GM19025 (cell line): ENCODE data around the gene NAV1.
"Not testable (repeated sequence)": the region's sequence is repeated elsewhere in the genome, so short reads cannot be mapped to it uniquely, and the experiment has no call there.

ENCODE experiments used
- ATAC-seq: cut with Tn5 transposase; IDR thresholded peaks from one replicate; pipeline ENCODE4 v1.9.1; 2021; ENCODE audit warnings: mild to moderate bottlenecking, low read depth, moderate library complexity; ENCODE audit not compliant: unreplicated experiment

The NAV1 gene

DNA sequence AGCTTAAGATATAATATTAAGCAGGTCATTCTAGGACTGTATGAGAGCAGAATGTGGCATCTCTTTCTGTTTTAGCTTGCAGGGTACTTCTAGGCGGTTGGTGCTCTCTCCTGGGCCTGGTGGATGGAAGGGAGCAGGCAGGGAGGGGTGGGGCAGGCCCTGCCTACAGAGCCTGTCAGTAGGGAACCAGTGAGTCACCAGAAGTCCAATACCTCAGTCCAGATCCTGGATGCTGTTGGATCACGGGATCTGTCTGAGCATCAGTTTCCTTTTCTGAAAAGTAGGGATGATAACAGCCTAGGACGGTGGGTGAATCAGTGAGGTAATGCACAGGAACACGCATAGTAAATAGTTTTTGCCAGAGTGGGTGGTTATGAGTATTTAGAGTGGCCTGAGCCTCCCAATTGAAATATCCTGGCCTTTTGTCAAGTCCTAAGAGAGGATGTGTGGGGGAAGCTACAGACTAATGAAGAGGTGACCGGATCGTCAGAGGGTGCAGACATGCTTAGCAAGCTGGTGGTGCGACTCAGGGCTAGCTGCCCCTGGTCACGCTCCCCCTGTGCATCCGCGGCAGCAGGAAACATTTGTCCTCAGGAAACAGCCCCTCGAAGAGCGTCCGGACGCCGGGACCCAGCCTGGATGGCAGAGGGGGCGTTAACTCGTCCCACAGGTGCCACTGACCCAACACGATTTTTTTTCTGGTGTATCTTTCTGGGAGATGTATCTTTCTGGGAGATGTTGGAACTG is 23.9 kb downstream of the NAV1 start:
- ATAC-seq = no peak

GRCh38 chr1:201563406-201563780 is 24.5 kb downstream of the NAV1 start:
- no peak for ATAC-seq

- ATAC-seq = no peak
Observed at GRCh38 chr1:201563941-201564340, 25.0 kb downstream of the NAV1 start.

- no peak for ATAC-seq
Observed at GRCh38 chr1:201565024-201565730, 26.2 kb downstream of the NAV1 start.

GRCh38 chr1:201565771-201566528 is 27.0 kb downstream of the NAV1 start:
- no peak for ATAC-seq

DNA sequence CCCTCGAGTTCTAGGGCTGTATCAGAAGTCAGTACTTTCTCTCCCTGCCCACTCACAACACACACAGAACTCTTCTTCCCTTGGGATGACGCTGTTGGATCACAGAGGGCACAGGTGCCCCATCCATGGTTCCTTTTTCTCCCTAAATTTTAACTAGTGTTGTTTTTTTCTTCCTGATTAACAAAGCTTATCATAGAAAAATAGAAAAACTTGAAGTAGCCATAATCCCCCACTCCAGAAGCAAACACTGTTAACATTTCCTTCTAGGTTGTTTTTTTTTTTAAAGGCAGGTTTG is 27.5 kb downstream of the NAV1 start:
- ATAC-seq = no peak

- ATAC-seq = no peak
Observed at GRCh38 chr1:201566933-201567801, 28.2 kb downstream of the NAV1 start.

DNA sequence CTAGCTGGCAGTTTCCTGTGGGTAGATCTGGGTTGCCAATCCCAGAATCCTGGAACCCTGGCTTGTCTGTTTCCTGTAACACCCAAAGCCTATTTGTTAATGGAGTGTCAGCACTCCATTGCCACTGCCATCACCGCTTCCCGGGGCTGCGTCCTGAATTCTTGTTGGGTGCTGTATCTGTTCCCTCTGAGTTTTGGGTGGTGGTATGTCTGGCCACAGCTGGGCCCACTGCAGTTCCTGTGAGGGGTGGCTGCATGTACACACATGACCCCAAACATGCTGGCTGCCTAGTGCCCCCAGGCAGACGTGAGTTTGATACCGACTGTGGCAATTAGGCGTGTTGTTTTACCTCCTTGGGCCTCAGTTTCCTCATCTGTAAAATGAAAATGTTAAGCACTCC is 29.3 kb downstream of the NAV1 start:
- no peak for ATAC-seq

DNA sequence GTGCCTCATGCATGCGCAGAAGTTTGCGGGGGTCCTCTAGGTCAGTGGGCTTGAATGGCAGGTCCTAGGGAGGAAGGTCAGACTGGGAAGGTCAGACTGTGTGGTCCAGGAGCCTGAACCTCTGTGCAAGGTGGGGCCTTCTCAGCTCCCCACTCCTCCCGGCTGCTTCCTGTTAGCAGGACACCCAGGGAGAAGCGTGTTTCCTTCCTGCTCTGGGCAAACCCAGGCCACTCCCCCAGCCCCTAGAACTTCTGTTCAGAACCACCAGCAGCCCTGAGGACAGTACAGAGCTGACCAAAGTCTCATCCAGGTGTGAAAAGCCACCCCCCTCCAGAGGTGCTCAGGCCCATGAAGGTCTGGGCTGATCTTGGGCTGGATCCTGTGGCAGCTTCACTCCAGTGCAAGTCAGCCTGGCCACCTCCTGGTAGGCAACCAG is 29.9 kb downstream of the NAV1 start:
- no peak for ATAC-seq

DNA sequence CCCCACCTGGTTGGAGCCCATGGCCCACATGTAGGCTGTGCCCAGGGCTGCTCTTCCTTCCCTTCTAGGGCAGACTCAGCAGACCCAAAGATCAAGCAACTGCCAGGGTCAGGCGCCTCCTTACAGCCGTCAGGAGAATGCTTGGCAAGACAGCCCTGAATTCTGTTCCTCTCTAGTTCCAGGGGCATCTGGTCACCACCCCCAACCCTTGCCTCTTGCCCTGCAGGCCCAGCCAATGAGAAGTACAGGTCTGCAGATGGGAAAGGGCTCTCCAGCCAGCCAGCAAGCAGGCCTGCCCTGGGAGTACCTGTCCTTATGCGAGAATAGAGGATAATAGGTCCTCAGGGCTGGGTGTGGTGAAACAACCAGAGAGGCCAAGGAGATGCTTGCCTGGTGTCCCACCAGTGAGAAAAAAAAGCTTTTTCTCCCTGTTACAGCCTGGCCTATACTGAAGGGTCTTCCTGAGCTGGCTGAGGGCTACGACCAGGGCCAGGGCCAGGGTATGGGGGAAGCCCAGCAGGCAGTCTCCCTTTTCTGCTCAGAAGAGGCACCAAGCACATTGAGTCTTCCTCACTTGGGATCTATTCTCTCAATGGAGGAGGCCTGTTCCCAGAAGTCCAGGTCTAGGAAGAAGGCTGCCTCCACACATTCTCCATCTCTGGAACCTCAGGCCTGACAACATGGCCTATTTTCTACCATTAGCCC is 31.4 kb downstream of the NAV1 start:
- no peak for ATAC-seq

DNA sequence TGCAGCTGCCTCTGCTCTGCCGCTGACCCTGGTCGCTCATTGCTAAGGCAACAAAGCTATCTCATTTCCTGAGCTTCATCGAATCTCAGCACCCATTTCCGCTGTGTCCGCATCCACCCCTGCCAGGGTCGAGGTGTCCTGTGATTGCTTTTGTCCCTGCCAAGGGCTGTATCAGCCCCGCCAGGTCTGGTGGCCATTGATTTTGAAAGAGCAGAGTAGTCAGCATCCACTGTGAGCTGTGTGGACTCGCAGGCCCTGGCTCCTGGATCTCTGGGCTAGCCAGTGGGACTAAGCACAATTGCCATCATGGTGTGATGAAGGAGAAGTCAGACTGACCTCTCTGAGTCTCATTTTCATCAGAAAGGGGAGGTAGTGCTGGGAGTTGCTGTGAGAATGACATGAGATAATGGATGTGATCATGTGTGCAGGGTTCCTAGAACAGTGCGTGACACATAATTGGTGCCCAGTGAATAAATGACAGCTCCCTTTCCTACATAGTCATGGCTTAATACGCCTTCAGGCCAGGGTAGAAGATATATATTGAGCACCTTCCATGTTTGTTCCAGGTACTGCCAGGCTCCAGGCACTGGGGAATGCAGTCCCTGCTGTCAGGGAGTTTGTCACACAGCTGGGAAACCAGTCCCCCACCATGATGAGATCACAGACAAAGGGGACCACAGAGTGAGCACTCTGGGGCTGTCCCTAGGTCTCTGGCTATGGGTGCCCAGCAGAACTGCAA is 32.1 kb downstream of the NAV1 start:
- ATAC-seq = no peak

GRCh38 chr1:201573030-201573429 is 34.1 kb downstream of the NAV1 start:
- no peak for ATAC-seq

DNA sequence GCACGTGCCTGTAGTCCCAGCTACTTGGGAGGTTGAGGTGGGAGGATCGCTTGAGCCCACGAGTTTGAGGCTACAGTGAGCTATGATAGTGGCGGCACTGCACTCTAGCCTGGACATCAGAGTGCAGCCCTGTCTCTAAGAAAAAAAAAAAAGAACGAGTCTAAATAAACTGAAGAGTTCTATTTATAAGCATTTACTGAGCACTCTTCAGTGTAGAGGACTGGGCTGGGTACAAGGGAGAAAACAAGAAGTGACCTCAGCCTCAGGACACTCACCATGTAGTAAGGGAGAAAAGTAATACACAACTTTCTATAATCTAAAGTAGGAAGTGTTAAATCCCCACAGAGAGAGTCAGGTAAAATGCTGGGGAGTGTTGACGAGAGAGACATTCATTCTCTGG is 35.0 kb downstream of the NAV1 start:
- ATAC-seq = no peak

DNA sequence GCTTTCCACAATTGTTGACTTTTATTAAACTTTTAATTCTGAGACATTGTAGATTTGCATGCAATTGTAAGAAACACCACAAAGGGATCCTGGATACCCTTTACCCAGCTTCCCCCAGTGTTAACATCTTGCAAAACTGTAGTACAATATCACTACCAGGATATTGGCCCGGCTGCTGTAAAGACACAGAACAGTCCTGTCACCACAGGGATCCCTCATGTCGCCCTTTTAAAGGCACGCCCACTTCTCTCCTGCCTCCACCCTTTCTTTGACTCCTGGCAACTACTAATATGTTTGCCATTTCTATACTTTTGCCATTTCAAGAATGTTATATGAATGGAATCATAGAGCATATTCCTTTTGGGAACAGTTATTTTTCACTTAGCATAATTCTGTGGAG is 37.0 kb downstream of the NAV1 start:
- no peak for ATAC-seq

DNA sequence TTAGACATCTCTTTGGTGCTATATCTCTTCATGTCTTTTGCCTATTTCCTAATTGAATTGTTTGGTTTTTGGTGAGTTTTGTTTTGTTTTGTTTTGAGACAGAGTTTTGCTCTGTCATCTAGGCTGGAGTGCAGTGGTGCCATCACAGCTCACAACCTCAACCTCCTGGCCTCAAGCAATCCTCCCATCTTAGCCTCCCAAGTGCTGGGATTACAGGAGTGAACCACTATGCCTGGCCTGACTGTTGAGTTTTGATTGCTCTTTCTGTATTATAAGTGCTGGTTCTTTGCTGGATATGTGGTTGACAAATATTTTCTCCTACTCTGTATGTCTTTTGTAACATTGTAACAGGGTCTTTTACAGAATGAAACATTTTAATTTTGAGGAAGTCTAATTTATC is 38.0 kb downstream of the NAV1 start:
- no peak for ATAC-seq

DNA sequence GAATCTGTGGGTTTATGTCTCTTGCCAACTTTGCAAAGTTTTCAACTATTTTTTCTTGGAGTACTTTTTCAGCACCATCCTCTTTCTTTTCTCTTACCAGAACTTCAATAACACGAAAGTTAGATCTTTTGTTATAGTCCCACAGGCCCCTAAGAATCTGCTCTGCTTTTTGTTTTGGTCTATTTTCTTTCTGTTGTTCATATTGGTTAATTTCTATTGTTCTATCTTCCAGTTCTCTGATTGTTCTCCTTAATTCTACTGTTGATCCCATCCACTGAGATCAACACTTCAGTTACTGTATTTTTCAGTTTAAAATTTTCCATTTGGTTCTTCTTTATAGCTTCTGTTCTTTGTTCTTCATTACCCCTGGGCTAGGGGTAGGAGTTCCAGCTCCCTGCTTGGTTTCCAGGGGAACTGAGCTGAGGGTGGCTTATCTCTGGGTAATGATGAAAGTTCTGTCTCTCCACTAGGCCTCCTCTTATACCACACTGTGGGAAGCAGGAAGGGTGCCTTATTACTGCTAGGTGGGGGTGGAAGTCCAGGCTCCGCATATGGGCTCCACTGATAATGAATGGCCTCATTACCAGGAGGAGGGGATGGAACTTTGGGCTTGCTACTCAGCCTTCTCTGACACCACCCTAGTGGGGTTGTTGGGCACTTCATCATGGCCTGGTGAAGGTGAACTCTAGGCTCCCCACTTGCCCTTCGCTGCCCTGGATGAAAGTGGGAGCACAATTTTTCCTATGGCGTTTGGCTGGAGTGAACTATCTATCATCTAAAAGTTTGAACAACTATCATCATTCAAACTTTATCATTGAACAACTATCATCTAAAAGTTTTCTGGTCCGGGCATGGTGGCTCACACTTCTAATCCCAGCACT is 39.3 kb downstream of the NAV1 start:
- no peak for ATAC-seq

DNA sequence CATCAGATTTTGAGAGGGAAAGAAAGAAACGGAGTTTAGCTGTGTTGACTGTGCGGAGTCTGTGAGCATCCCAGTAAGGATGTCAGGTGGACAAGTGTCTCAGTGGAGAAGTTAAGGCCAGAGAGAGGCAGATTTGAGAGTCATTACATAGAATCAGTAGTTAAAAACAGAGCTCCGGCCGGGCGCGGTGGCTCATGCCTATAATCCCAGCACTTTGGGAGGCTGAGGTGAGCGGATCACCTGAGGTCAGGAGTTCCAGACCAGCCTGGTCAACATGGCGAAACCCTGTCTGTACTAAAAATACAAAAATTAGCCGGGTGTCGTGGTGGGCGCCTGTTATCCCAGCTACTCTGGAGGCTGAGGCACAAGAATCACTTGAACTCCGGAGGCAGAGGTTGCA is 42.4 kb downstream of the NAV1 start:
- not testable (repeated sequence) for ATAC-seq

DNA sequence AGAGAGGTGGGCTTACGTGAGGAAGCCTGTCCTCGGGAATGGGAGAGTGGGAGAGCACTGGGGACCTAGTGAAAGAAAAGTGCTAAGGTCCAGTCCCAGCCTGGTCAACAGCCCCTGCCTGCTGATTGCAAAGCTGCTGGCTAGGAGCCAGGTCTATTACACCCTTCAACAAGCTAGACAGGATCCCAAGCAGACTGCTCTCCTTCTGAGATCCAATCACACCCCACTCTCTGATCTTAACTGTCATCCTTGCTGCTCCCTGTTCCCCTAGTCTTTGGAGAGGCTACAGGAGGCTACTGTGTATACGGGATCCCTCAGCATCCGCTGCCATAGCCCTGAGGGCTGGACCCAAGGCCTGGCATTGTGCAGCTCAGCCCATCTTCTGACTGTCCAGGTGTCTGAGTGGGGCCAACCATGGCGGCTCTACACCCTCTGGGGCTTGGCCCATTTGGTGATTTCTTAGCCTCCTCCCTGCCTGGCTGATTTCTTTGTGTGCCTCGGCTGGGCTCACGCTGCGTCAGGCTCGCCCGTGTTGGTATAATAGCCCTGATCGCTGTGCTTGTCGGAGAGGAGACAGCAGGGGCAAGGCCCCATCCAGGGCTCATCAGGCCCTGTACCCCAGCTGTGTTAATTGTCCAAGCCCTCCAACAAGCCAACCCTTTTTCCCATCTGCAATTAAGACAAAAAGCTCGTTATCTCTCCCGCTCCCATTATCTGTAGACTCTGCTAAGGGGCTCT is 43.9 kb downstream of the NAV1 start:
- no peak for ATAC-seq
